ENCODE data around the gene AXIN1. TPM values are rescaled to one million over a fixed set of nuclear protein-coding genes. Genes with fewer than 3 reads are reported as not detected.
A peak's percentile ranks its signal among the peaks of the same experiment; 100 is the strongest.
"Not testable (repeated sequence)": the region's sequence is repeated elsewhere in the genome, so short reads cannot be mapped to it uniquely, and the experiment has no call there.

The AXIN1 gene
- total RNA-seq, 1 donor from 2014 or later: 29.1 TPM

- Mint-ChIP-seq H3K36me3 (ENCODE audit: low read depth) (no peaks in the 10 kb centered on the region), H3K27ac (no peak overlapping the region), H3K4me3 (ENCODE audit: low read depth) (peak overlapping the region; percentile 8), H3K9me3 (no peaks in the 10 kb centered on the region), H3K4me1 (ENCODE audit: low read depth) (peaks cover 9% of the 10 kb centered on the region), H3K27me3 (ENCODE audit: low read depth) (no peaks in the 10 kb centered on the region)
- intact Hi-C loops (cut with micrococcal nuclease): no loop called here
- no peak for DNase-seq (ENCODE audit: low spot score)
Measured at GRCh38 chr16:379183-379960, 26.8 kb upstream of the AXIN1 start.

- Mint-ChIP-seq H3K4me1 (ENCODE audit: low read depth) (peaks cover 9% of the 10 kb centered on the region), H3K36me3 (ENCODE audit: low read depth) (no peaks in the 10 kb centered on the region), H3K4me3 (ENCODE audit: low read depth) (no peak overlapping the region), H3K27me3 (ENCODE audit: low read depth) (no peaks in the 10 kb centered on the region), H3K27ac (no peak overlapping the region), H3K9me3 (no peaks in the 10 kb centered on the region)
- no peak for DNase-seq (ENCODE audit: low spot score)
- intact Hi-C loops (cut with micrococcal nuclease): no loop called here
Measured at GRCh38 chr16:378821-379182, 26.3 kb upstream of the AXIN1 start.

- H3K36me3 Mint-ChIP-seq (ENCODE audit: low read depth); H3K27me3 Mint-ChIP-seq (ENCODE audit: low read depth): not testable (repeated sequence)
Measured at GRCh38 chr16:378113-378820, 25.7 kb upstream of the AXIN1 start.

GRCh38 chr16:377419-377951 lies 25.0 kb upstream of the AXIN1 start:
- H3K4me1 Mint-ChIP-seq (ENCODE audit: low read depth): peaks cover 2% of the 10 kb centered on the region
- intact Hi-C loops (cut with micrococcal nuclease): no loop called here

More at GRCh38 chr16:378113-378820, 25.7 kb upstream of the AXIN1 start:
- H3K27ac Mint-ChIP-seq; intact Hi-C loops (cut with micrococcal nuclease); H3K4me3 Mint-ChIP-seq (ENCODE audit: low read depth); H3K9me3 Mint-ChIP-seq; H3K4me1 Mint-ChIP-seq (ENCODE audit: low read depth); DNase-seq (ENCODE audit: low spot score): not testable (repeated sequence)

GRCh38 chr16:376817-377418 lies 24.4 kb upstream of the AXIN1 start:
- no peak overlapping the region for H3K4me3 Mint-ChIP-seq (ENCODE audit: low read depth)
- DNase-seq (ENCODE audit: low spot score): no peak

More at GRCh38 chr16:377419-377951, 25.0 kb upstream of the AXIN1 start:
- H3K27me3 Mint-ChIP-seq (ENCODE audit: low read depth): no peaks in the 10 kb centered on the region
- DNase-seq (ENCODE audit: low spot score): no peak
- H3K4me3 Mint-ChIP-seq (ENCODE audit: low read depth): no peak overlapping the region
- H3K36me3 Mint-ChIP-seq (ENCODE audit: low read depth): peaks cover 3% of the 10 kb centered on the region
- H3K27ac Mint-ChIP-seq: no peak overlapping the region
- H3K9me3 Mint-ChIP-seq: no peaks in the 10 kb centered on the region

GRCh38 chr16:375927-376816 lies 23.6 kb upstream of the AXIN1 start:
- Mint-ChIP-seq H3K4me3 (ENCODE audit: low read depth) (no peak overlapping the region), H3K4me1 (ENCODE audit: low read depth) (peaks cover 2% of the 10 kb centered on the region), H3K9me3 (no peaks in the 10 kb centered on the region), H3K36me3 (ENCODE audit: low read depth) (peaks cover 3% of the 10 kb centered on the region), H3K27me3 (ENCODE audit: low read depth) (no peaks in the 10 kb centered on the region), H3K27ac (no peak overlapping the region)
- no peak for DNase-seq (ENCODE audit: low spot score)
- intact Hi-C loops (cut with micrococcal nuclease): no loop called here

More at GRCh38 chr16:376817-377418, 24.4 kb upstream of the AXIN1 start:
- no peaks in the 10 kb centered on the region for H3K4me1 Mint-ChIP-seq (ENCODE audit: low read depth)
- H3K27me3 Mint-ChIP-seq (ENCODE audit: low read depth): no peaks in the 10 kb centered on the region
- H3K27ac Mint-ChIP-seq: no peak overlapping the region
- intact Hi-C loops (cut with micrococcal nuclease): no loop called here
- no peaks in the 10 kb centered on the region for H3K9me3 Mint-ChIP-seq
- peaks cover 3% of the 10 kb centered on the region for H3K36me3 Mint-ChIP-seq (ENCODE audit: low read depth)

GRCh38 chr16:375212-375611 lies 22.7 kb upstream of the AXIN1 start:
- intact Hi-C loops (cut with micrococcal nuclease): no loop called here
- Mint-ChIP-seq H3K4me3 (ENCODE audit: low read depth) (no peak overlapping the region), H3K27ac (no peak overlapping the region), H3K9me3 (no peaks in the 10 kb centered on the region), H3K27me3 (ENCODE audit: low read depth) (no peaks in the 10 kb centered on the region), H3K36me3 (ENCODE audit: low read depth) (peaks cover 8% of the 10 kb centered on the region), H3K4me1 (ENCODE audit: low read depth) (peaks cover 9% of the 10 kb centered on the region)
- DNase-seq (ENCODE audit: low spot score): no peak

GRCh38 chr16:374616-374926 lies 22.0 kb upstream of the AXIN1 start:
- Mint-ChIP-seq H3K4me1 (ENCODE audit: low read depth) (peaks cover 12% of the 10 kb centered on the region), H3K36me3 (ENCODE audit: low read depth) (peaks cover 8% of the 10 kb centered on the region), H3K27ac (no peak overlapping the region), H3K27me3 (ENCODE audit: low read depth) (no peaks in the 10 kb centered on the region), H3K9me3 (no peaks in the 10 kb centered on the region), H3K4me3 (ENCODE audit: low read depth) (no peak overlapping the region)
- DNase-seq (ENCODE audit: low spot score): no peak
- intact Hi-C loops (cut with micrococcal nuclease): no loop called here

GRCh38 chr16:373848-374615 lies 21.5 kb upstream of the AXIN1 start:
- Mint-ChIP-seq H3K36me3 (ENCODE audit: low read depth) (peaks cover 13% of the 10 kb centered on the region), H3K9me3 (no peaks in the 10 kb centered on the region), H3K4me3 (ENCODE audit: low read depth) (no peak overlapping the region), H3K27ac (no peak overlapping the region), H3K27me3 (ENCODE audit: low read depth) (no peaks in the 10 kb centered on the region), H3K4me1 (ENCODE audit: low read depth) (peaks cover 13% of the 10 kb centered on the region)
- no peak for DNase-seq (ENCODE audit: low spot score)
- intact Hi-C loops (cut with micrococcal nuclease): no loop called here

GRCh38 chr16:373020-373598 lies 20.6 kb upstream of the AXIN1 start:
- H3K4me3 Mint-ChIP-seq (ENCODE audit: low read depth): no peak overlapping the region
- DNase-seq (ENCODE audit: low spot score): no peak

GRCh38 chr16:372302-372983 lies 19.9 kb upstream of the AXIN1 start:
- H3K27me3 Mint-ChIP-seq (ENCODE audit: low read depth): no peaks in the 10 kb centered on the region
- no peak overlapping the region for H3K4me3 Mint-ChIP-seq (ENCODE audit: low read depth)
- peaks cover 21% of the 10 kb centered on the region for H3K36me3 Mint-ChIP-seq (ENCODE audit: low read depth)
- no peaks in the 10 kb centered on the region for H3K9me3 Mint-ChIP-seq
- H3K27ac Mint-ChIP-seq: no peak overlapping the region
- intact Hi-C loops (cut with micrococcal nuclease): no loop called here
- DNase-seq (ENCODE audit: low spot score): no peak
- peaks cover 13% of the 10 kb centered on the region for H3K4me1 Mint-ChIP-seq (ENCODE audit: low read depth)

More at GRCh38 chr16:373020-373598, 20.6 kb upstream of the AXIN1 start:
- no peak overlapping the region for H3K27ac Mint-ChIP-seq
- intact Hi-C loops (cut with micrococcal nuclease): no loop called here
- peaks cover 13% of the 10 kb centered on the region for H3K4me1 Mint-ChIP-seq (ENCODE audit: low read depth)
- H3K9me3 Mint-ChIP-seq: no peaks in the 10 kb centered on the region
- H3K27me3 Mint-ChIP-seq (ENCODE audit: low read depth): no peaks in the 10 kb centered on the region
- H3K36me3 Mint-ChIP-seq (ENCODE audit: low read depth): peaks cover 21% of the 10 kb centered on the region

Measured in activated T-helper 2 cell treated with anti-CD3 and anti-CD28 coated beads, Interferon-gamma antibody, Interleukin-2, Interleukin-4, amounts not matched to agents 10 μg/mL and 5 μg/mL and 100 μg/mL, durations not matched to agents 14 hours and 24 hours and 36 hours (primary cell).